ENCODE measurements around the gene STAB2. TPM values are rescaled to one million over a fixed set of nuclear protein-coding genes. Genes with fewer than 3 reads are reported as not detected.

Gene STAB2
- total RNA-seq, 1 donor from 2014 or later: not detected

- Mint-ChIP-seq H3K9me3 (no peaks in the 10 kb centered on the region), H3K36me3 (no peaks in the 10 kb centered on the region), H3K27ac (no peak overlapping the region), H3K4me3 (no peak overlapping the region), H3K27me3 (ENCODE audit: insufficient read depth, low read depth) (no peaks in the 10 kb centered on the region), H3K4me1 (peaks cover 3% of the 10 kb centered on the region)
- no peak for DNase-seq (ENCODE audit: low spot score)
- no peaks in the 10 kb centered on the region for H3K36me3 ChIP-seq
- no peaks in the 10 kb centered on the region for H3K9me3 ChIP-seq (ENCODE audit: low read depth)
- H3K4me2 ChIP-seq: no peak overlapping the region
- H3K4me1 ChIP-seq: no peaks in the 10 kb centered on the region
- no peak overlapping the region for H3K4me3 ChIP-seq
- no peaks in the 10 kb centered on the region for H3K79me2 ChIP-seq (ENCODE audit: low read depth)
- H2AFZ ChIP-seq (replicated peaks): no peak overlapping the region
- H4K20me1 ChIP-seq (ENCODE audit: low read depth): no peaks in the 10 kb centered on the region
- H3K27ac ChIP-seq: no peak overlapping the region
- H3F3A ChIP-seq (ENCODE audit: low read depth): no peaks in the 10 kb centered on the region
- H3K9ac ChIP-seq: no peak overlapping the region
- TF ChIP-seq EZH2phosphoT487 (IDR thresholded peaks at IDR 0.05) (no peak), CTCF (IDR thresholded peaks at IDR 0.05) (no peak), EZH2 (IDR thresholded peaks at IDR 0.05) (no peak)
- no peaks in the 10 kb centered on the region for H3K27me3 ChIP-seq
Measured at GRCh38 chr12:103691063-103691462, 104.0 kb downstream of the STAB2 start.

GRCh38 chr12:103696101-103696500 lies 109.0 kb downstream of the STAB2 start:
- H3K36me3 Mint-ChIP-seq: no peaks in the 10 kb centered on the region

GRCh38 chr12:103697971-103698751 lies 111.1 kb downstream of the STAB2 start:
- Histone ChIP-seq H3K4me3 (no peak overlapping the region), H3K4me1 (no peaks in the 10 kb centered on the region), H3K4me2 (no peak overlapping the region), H3F3A (ENCODE audit: low read depth) (no peaks in the 10 kb centered on the region), H3K9me3 (ENCODE audit: low read depth) (no peaks in the 10 kb centered on the region), H3K9ac (no peak overlapping the region), H3K27ac (no peak overlapping the region), H4K20me1 (ENCODE audit: low read depth) (no peaks in the 10 kb centered on the region), H3K27me3 (no peaks in the 10 kb centered on the region), H3K79me2 (ENCODE audit: low read depth) (no peaks in the 10 kb centered on the region), H2AFZ (replicated peaks) (no peak overlapping the region), H3K36me3 (no peaks in the 10 kb centered on the region)
- peaks cover 3% of the 10 kb centered on the region for H3K4me1 Mint-ChIP-seq
- H3K9me3 Mint-ChIP-seq: no peaks in the 10 kb centered on the region
- H3K27ac Mint-ChIP-seq: no peak overlapping the region
- no peak for DNase-seq (ENCODE audit: low spot score)
- no peak for TF ChIP-seq EZH2 (IDR thresholded peaks at IDR 0.05)
- TF ChIP-seq EZH2phosphoT487 (IDR thresholded peaks at IDR 0.05): no peak
- TF ChIP-seq CTCF (IDR thresholded peaks at IDR 0.05): no peak
- H3K4me3 Mint-ChIP-seq: no peak overlapping the region
- no peaks in the 10 kb centered on the region for H3K27me3 Mint-ChIP-seq (ENCODE audit: insufficient read depth, low read depth)
- no peaks in the 10 kb centered on the region for H3K36me3 Mint-ChIP-seq

More at GRCh38 chr12:103696101-103696500, 109.0 kb downstream of the STAB2 start:
- Histone ChIP-seq H3K9ac (no peak overlapping the region), H3K79me2 (ENCODE audit: low read depth) (no peaks in the 10 kb centered on the region), H3K36me3 (no peaks in the 10 kb centered on the region), H3F3A (ENCODE audit: low read depth) (no peaks in the 10 kb centered on the region), H3K4me2 (no peak overlapping the region), H3K4me3 (no peak overlapping the region), H3K4me1 (no peaks in the 10 kb centered on the region), H3K27me3 (no peaks in the 10 kb centered on the region), H3K27ac (no peak overlapping the region), H2AFZ (replicated peaks) (no peak overlapping the region), H4K20me1 (ENCODE audit: low read depth) (no peaks in the 10 kb centered on the region), H3K9me3 (ENCODE audit: low read depth) (no peaks in the 10 kb centered on the region)
- H3K27me3 Mint-ChIP-seq (ENCODE audit: insufficient read depth, low read depth): no peaks in the 10 kb centered on the region
- no peak for DNase-seq (ENCODE audit: low spot score)
- no peak overlapping the region for H3K4me3 Mint-ChIP-seq
- no peak overlapping the region for H3K27ac Mint-ChIP-seq
- H3K4me1 Mint-ChIP-seq: peaks cover 3% of the 10 kb centered on the region
- TF ChIP-seq EZH2phosphoT487 (IDR thresholded peaks at IDR 0.05) (no peak), EZH2 (IDR thresholded peaks at IDR 0.05) (no peak), CTCF (IDR thresholded peaks at IDR 0.05) (no peak)
- no peaks in the 10 kb centered on the region for H3K9me3 Mint-ChIP-seq

All from neural progenitor cell (in vitro differentiated cells).